NB4 (cell line): Measurements from ENCODE around the gene SLC7A6.

Experiments used
- CTCF ChIP-seq: IDR thresholded peaks from one replicate; pipeline ENCODE4 v1.5.1; 2012; ENCODE audit warnings: low read depth, low read length
- MAX ChIP-seq: IDR thresholded peaks from 2 replicates; pipeline ENCODE4 v1.6.1; 2011; ENCODE audit warnings: low read depth, low read length

- no peak for TF ChIP-seq CTCF
- TF ChIP-seq MAX: no peak
Observed at GRCh38 chr16:68291227-68291626, 26.9 kb downstream of the SLC7A6 start.
